Muscle of leg (tissue), 11 donors: ENCODE results near the gene RALGPS1. TPM values are rescaled to one million over a fixed set of nuclear protein-coding genes. Genes with fewer than 3 reads are reported as not detected.

Source experiments
- DNase-seq: peaks from one replicate; pipeline ENCODE4 v3.0.0; 2013
- H3K27ac ChIP-seq: one replicate; pipeline ENCODE4 v1.5.1; 2013; ENCODE audit warnings: mild to moderate bottlenecking, low read length, control low read depth
- H3K27me3 ChIP-seq: one replicate; pipeline ENCODE4 v1.6.1; 2013; ENCODE audit warnings: low read length; ENCODE audit not compliant: control insufficient read depth, insufficient read depth
- H3K36me3 ChIP-seq: one replicate; pipeline ENCODE4 v1.6.1; 2013; ENCODE audit warnings: low read length; ENCODE audit not compliant: control insufficient read depth, insufficient read depth
- H3K4me1 ChIP-seq: one replicate; pipeline ENCODE4 v1.6.1; 2013; ENCODE audit warnings: low read length; ENCODE audit not compliant: control insufficient read depth, insufficient read depth
- H3K4me3 ChIP-seq: one replicate; pipeline ENCODE4 v1.5.1; 2013; ENCODE audit warnings: low read length, control low read depth
- H3K9me3 ChIP-seq: replicated peaks from 2 replicates; pipeline ENCODE4 v1.6.1; 2013; ENCODE audit warnings: low read depth, low read length; ENCODE audit not compliant: control insufficient read depth
- WGBS: methylation state at CpG from one replicate; pipeline ENCODE4 v1.1.5; 2013; ENCODE audit warnings: missing lambda C conversion rate; ENCODE audit not compliant: insufficient coverage; 5-methylcytosine and 5-hydroxymethylcytosine counted together
- polyA plus RNA-seq, 8 donors: library from polyadenylated mRNA; unstranded; fragments of 120-200 nt; gene quantifications; one replicate each; pipeline versions ENCODE4 v1.2.1 to v1.2.3, GENCODE V29; 2013; ENCODE audit warnings: inconsistent platforms in 1 of 8, low replicate concordance in 1 of 8; ENCODE audit not compliant: insufficient read length in 8 of 8, insufficient read depth in 1 of 8
- total RNA-seq: library from RNA; stranded (reverse); fragments of 120-200 nt; gene quantifications from one replicate; pipeline ENCODE4 v1.2.4, GENCODE V29; 2013

The RALGPS1 gene
- total and polyA plus RNA-seq, 9 donors: 4.6 to 8.6 (median 7.2) TPM

GRCh38 chr9:127216210-127216887 is 301.8 kb downstream of the RALGPS1 start:
- 93% methylated on average over 5 of the region's 7 CpGs for WGBS
- peaks cover 2% of the 10 kb centered on the region for H3K27me3 ChIP-seq
- peak; percentile 1 for DNase-seq

GRCh38 chr9:127216888-127217217 is 302.3 kb downstream of the RALGPS1 start:
- Histone ChIP-seq H3K4me1 (peaks cover 39% of the 10 kb centered on the region), H3K36me3 (no peaks in the 10 kb centered on the region), H3K9me3 (no peaks in the 10 kb centered on the region), H3K4me3 (no peak overlapping the region), H3K27ac (no peak overlapping the region), H3K27me3 (peaks cover 2% of the 10 kb centered on the region)
- no peak for DNase-seq
- WGBS: 72% methylated on average over 5 of the region's 5 CpGs

More at GRCh38 chr9:127216210-127216887, 301.8 kb downstream of the RALGPS1 start:
- no peaks in the 10 kb centered on the region for H3K36me3 ChIP-seq
- H3K4me1 ChIP-seq: peaks cover 41% of the 10 kb centered on the region
- no peaks in the 10 kb centered on the region for H3K9me3 ChIP-seq
- H3K27ac ChIP-seq: no peak overlapping the region
- H3K4me3 ChIP-seq: no peak overlapping the region

- H3K27me3 ChIP-seq: peaks cover 7% of the 10 kb centered on the region
- no peak overlapping the region for H3K27ac ChIP-seq
- no peak for DNase-seq
- 76% methylated on average over 10 of the region's 10 CpGs for WGBS
- H3K4me1 ChIP-seq: peaks cover 24% of the 10 kb centered on the region
- H3K9me3 ChIP-seq: no peaks in the 10 kb centered on the region
- H3K4me3 ChIP-seq: no peak overlapping the region
- H3K36me3 ChIP-seq: no peaks in the 10 kb centered on the region
These were observed 304.2 kb downstream of the RALGPS1 start for GRCh38 chr9:127218818-127219217.

GRCh38 chr9:127219520-127219919 is 304.9 kb downstream of the RALGPS1 start:
- Histone ChIP-seq H3K4me3 (no peak overlapping the region), H3K9me3 (no peaks in the 10 kb centered on the region), H3K27me3 (peaks cover 10% of the 10 kb centered on the region), H3K4me1 (peaks cover 28% of the 10 kb centered on the region), H3K36me3 (no peaks in the 10 kb centered on the region), H3K27ac (no peak overlapping the region)
- WGBS: 63% methylated on average over 2 of the region's 6 CpGs
- peak; percentile 69 for DNase-seq

- peaks cover 27% of the 10 kb centered on the region for H3K4me1 ChIP-seq
- WGBS: 35% methylated on average over 2 of the region's 2 CpGs
- H3K27me3 ChIP-seq: peaks cover 12% of the 10 kb centered on the region
- no peak for DNase-seq
- H3K9me3 ChIP-seq: no peaks in the 10 kb centered on the region
- no peak overlapping the region for H3K4me3 ChIP-seq
- H3K36me3 ChIP-seq: no peaks in the 10 kb centered on the region
- no peak overlapping the region for H3K27ac ChIP-seq
These were observed 307.1 kb downstream of the RALGPS1 start for GRCh38 chr9:127221695-127222094.

GRCh38 chr9:127222388-127223095 is 308.0 kb downstream of the RALGPS1 start:
- no peak for DNase-seq
- H3K27me3 ChIP-seq: peaks cover 12% of the 10 kb centered on the region
- WGBS: 69% methylated on average over 5 of the region's 15 CpGs
- no peaks in the 10 kb centered on the region for H3K9me3 ChIP-seq
- H3K4me1 ChIP-seq: peaks cover 29% of the 10 kb centered on the region
- H3K27ac ChIP-seq: no peak overlapping the region
- H3K36me3 ChIP-seq: no peaks in the 10 kb centered on the region
- H3K4me3 ChIP-seq: no peak overlapping the region

GRCh38 chr9:127223266-127223665 is 308.7 kb downstream of the RALGPS1 start:
- H3K27ac ChIP-seq: no peak overlapping the region
- H3K36me3 ChIP-seq: no peaks in the 10 kb centered on the region
- peaks cover 12% of the 10 kb centered on the region for H3K27me3 ChIP-seq
- H3K4me3 ChIP-seq: no peak overlapping the region
- peaks cover 29% of the 10 kb centered on the region for H3K4me1 ChIP-seq
- no peak for DNase-seq
- H3K9me3 ChIP-seq: no peaks in the 10 kb centered on the region
- WGBS: 45% methylated on average over 2 of the region's 4 CpGs

- no peaks in the 10 kb centered on the region for H3K36me3 ChIP-seq
- no peak for DNase-seq
- 10% methylated on average over 4 of the region's 8 CpGs for WGBS
- no peak overlapping the region for H3K27ac ChIP-seq
- no peaks in the 10 kb centered on the region for H3K9me3 ChIP-seq
- H3K27me3 ChIP-seq: peaks cover 12% of the 10 kb centered on the region
- no peak overlapping the region for H3K4me3 ChIP-seq
- peaks cover 29% of the 10 kb centered on the region for H3K4me1 ChIP-seq
These were observed 309.2 kb downstream of the RALGPS1 start for GRCh38 chr9:127223810-127224177.

GRCh38 chr9:127224178-127224882 is 309.7 kb downstream of the RALGPS1 start:
- WGBS: 1% methylated on average over 52 of the region's 56 CpGs
- Histone ChIP-seq H3K9me3 (no peaks in the 10 kb centered on the region), H3K36me3 (no peaks in the 10 kb centered on the region), H3K27me3 (peaks cover 12% of the 10 kb centered on the region), H3K27ac (peak overlapping the region; percentile 89), H3K4me3 (peak overlapping the region; percentile 65), H3K4me1 (peaks cover 27% of the 10 kb centered on the region)
- DNase-seq: peak; percentile 92
